Thyroid gland (tissue), 4 donors: ENCODE measurements around the gene LYPD6B. TPM values are rescaled to one million over a fixed set of nuclear protein-coding genes. Genes with fewer than 3 reads are reported as not detected.

Source experiments
- DNase-seq, 2 donors: peaks; one replicate each; pipeline ENCODE4 v3.0.0-alpha.2; 2019
- H3K27ac ChIP-seq, 3 donors: fragments of 200-600 bp; sonication (generic); 1 replicate in 2 of 3; 2 replicates in 1 of 3; pipeline ENCODE4 v1.5.1; 2016 to 2019; ENCODE audit warnings: mild to moderate bottlenecking in 1 of 3, moderate library complexity in 1 of 3
- H3K27me3 ChIP-seq: fragments of 200-600 bp; sonication (generic); one replicate; pipeline ENCODE4 v1.5.1; 2019
- H3K36me3 ChIP-seq, 2 donors: fragments of 200-600 bp; sonication (generic); one replicate each; pipeline ENCODE4 v1.5.1; 2016 to 2019
- H3K4me1 ChIP-seq, 2 donors: fragments of 200-600 bp; sonication (generic); one replicate each; pipeline ENCODE4 v1.5.1; 2017 to 2019
- H3K4me3 ChIP-seq, 3 donors: fragments of 200-600 bp; sonication (generic); replicated peaks in 1 of 3; 1 replicate in 2 of 3; 2 replicates in 1 of 3; pipeline ENCODE4 v1.5.1; 2016; ENCODE audit warnings: mild to moderate bottlenecking in 1 of 3
- H3K9me3 ChIP-seq: fragments of 200-600 bp; sonication (generic); one replicate; pipeline ENCODE4 v1.5.1; 2017
- POLR2A ChIP-seq, 2 donors: fragments of 450-650 bp; IDR thresholded peaks; one replicate each; pipeline ENCODE4 v1.6.1; 2017; ENCODE audit warnings: antibody characterized with exemption in 2 of 2, mild to moderate bottlenecking in 2 of 2, moderate library complexity in 1 of 2
- WGBS, 2 donors: methylation state at CpG; one replicate each; pipeline ENCODE4 v1.1.5; 2017; 5-methylcytosine and 5-hydroxymethylcytosine counted together
- intact Hi-C: fragments of 100-400 bp; cut with DNase I; formaldehyde crosslinking; loops from one replicate; pipeline ENCODE4 v1.15.1; 2023
- total RNA-seq, 4 donors: library from RNA; depleted of rRNA; stranded (reverse); fragments of >200 nt; gene quantifications; one replicate each; pipeline ENCODE4 v1.2.3, GENCODE V29; 2016
- TF ChIP-seq, protein P1 (sequence below), 6 experiments: fragments of 200-600 bp in 3 of 6; fragments of 450-650 bp in 3 of 6; sonication (generic) in 3 of 6; IDR thresholded peaks; one replicate each; pipeline ENCODE4 v1.5.1; 2016 to 2019; ENCODE audit warnings: antibody characterized with exemption in 6 of 6, mild to moderate bottlenecking in 2 of 6, inconsistent platforms in 1 of 6, moderate library complexity in 1 of 6

Gene LYPD6B
- total RNA-seq, 4 donors from 2014 or later: 0.40 TPM; not detected in 3

- 87 to 88% methylated on average over 12 of the region's 12 CpGs for WGBS, 2 donors
- intact Hi-C loops: no loop called here
- H3K4me3 ChIP-seq: no peak overlapping the region
Observed at GRCh38 chr2:149100739-149101699, 62.5 kb downstream of the LYPD6B start.

DNA sequence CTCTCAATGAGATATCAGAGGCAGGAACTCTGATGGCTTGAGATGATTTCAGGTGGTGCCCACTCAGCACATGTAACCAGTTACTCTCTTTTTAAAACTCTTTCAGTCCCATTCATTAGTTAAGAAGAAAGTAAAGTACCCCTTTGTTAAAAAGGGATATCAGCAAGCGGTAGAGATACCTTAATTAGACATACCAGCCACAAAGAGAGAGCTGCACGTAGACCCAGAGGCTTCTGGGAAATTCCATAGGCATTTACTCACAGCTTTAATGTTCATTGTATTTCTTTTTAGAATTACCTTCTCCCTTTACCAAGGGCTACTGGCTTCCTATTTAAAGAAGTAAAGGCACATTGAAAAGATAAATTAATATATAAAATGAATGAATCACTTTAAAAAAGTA, 63.3 kb downstream of the LYPD6B start:
- H3K27me3 ChIP-seq: no peaks in the 10 kb centered on the region
- DNase-seq: no peak
- 86 to 89% methylated on average over 2 of the region's 2 CpGs for WGBS, 2 donors
- H3K4me1 ChIP-seq: no peaks in the 10 kb centered on the region
- H3K27ac ChIP-seq: no peak overlapping the region
- H3K9me3 ChIP-seq: no peaks in the 10 kb centered on the region
- H3K36me3 ChIP-seq: no peaks in the 10 kb centered on the region
- no peak overlapping the region for H3K4me3 ChIP-seq
- TF ChIP-seq POLR2A (IDR thresholded peaks at IDR 0.05): no peak
- TF ChIP-seq, protein P1, sequence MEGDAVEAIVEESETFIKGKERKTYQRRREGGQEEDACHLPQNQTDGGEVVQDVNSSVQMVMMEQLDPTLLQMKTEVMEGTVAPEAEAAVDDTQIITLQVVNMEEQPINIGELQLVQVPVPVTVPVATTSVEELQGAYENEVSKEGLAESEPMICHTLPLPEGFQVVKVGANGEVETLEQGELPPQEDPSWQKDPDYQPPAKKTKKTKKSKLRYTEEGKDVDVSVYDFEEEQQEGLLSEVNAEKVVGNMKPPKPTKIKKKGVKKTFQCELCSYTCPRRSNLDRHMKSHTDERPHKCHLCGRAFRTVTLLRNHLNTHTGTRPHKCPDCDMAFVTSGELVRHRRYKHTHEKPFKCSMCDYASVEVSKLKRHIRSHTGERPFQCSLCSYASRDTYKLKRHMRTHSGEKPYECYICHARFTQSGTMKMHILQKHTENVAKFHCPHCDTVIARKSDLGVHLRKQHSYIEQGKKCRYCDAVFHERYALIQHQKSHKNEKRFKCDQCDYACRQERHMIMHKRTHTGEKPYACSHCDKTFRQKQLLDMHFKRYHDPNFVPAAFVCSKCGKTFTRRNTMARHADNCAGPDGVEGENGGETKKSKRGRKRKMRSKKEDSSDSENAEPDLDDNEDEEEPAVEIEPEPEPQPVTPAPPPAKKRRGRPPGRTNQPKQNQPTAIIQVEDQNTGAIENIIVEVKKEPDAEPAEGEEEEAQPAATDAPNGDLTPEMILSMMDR (IDR thresholded peaks at IDR 0.05): no peak
- intact Hi-C loops: no loop called here

More at GRCh38 chr2:149100739-149101699, 62.5 kb downstream of the LYPD6B start:
- Histone ChIP-seq H3K36me3 (no peaks in the 10 kb centered on the region), H3K9me3 (no peaks in the 10 kb centered on the region), H3K27ac (no peak overlapping the region), H3K27me3 (no peaks in the 10 kb centered on the region), H3K4me1 (no peaks in the 10 kb centered on the region)
- DNase-seq: no peak
- TF ChIP-seq POLR2A (IDR thresholded peaks at IDR 0.05): no peak
- TF ChIP-seq, protein P1 (IDR thresholded peaks at IDR 0.05): no peak

DNA sequence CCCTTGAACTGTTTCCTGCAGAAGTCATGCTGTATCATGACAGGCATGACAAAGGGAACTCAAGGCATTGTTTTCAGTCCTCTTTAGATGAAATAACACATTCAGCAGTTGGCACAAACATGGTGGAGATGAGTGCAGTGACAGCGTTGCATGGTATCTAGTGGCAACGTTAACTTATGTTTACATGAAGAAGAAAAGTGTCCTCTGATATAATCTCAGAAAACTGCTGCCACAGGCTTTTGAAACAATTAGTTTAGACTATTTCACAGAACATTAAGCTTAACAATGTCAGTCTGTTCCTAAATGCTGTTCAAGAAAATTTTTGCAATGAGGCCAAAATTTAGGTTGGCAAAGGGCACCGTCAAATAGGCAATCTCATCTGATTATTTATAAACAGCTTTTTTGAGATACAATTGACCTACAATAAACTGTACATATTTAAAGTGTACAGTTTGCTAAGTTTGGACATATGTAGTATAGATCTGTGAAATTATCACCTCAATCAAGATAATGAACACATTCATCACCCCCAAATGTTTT, 64.7 kb downstream of the LYPD6B start:
- Histone ChIP-seq H3K9me3 (no peaks in the 10 kb centered on the region), H3K4me1 (no peaks in the 10 kb centered on the region), H3K27ac (no peak overlapping the region), H3K27me3 (no peaks in the 10 kb centered on the region), H3K36me3 (no peaks in the 10 kb centered on the region), H3K4me3 (no peak overlapping the region)
- TF ChIP-seq, protein P1 (IDR thresholded peaks at IDR 0.05): no peak
- TF ChIP-seq POLR2A (IDR thresholded peaks at IDR 0.05): no peak
- intact Hi-C loops: no loop called here
- DNase-seq: no peak
- 87 to 89% methylated on average over 3 of the region's 3 CpGs for WGBS, 2 donors

DNA sequence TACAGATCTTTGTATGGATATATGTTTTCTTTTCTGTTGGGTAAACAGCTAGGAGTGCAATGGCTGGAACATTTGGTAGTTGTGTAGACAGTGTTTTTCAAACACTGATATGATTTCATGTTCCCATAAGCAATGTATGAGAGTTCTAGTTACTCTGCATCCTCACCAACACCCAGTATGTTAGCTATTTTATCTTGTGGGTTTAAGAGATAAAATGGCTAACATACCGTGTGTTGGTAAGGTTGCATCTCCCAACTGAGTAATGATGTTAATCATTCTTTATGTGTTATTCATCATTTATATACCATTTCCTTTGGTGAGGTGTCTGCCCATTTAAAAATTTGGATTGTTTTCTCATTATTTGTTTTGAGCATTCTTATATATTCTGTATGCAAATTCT, 65.7 kb downstream of the LYPD6B start:
- Histone ChIP-seq H3K36me3 (no peaks in the 10 kb centered on the region), H3K27ac (no peak overlapping the region), H3K27me3 (no peaks in the 10 kb centered on the region), H3K9me3 (no peaks in the 10 kb centered on the region), H3K4me3 (no peak overlapping the region), H3K4me1 (no peaks in the 10 kb centered on the region)
- no peak for DNase-seq
- TF ChIP-seq, protein P1 (IDR thresholded peaks at IDR 0.05): no peak
- no peak for TF ChIP-seq POLR2A (IDR thresholded peaks at IDR 0.05)
- 41 to 96% methylated on average over 1 of the region's 1 CpG for WGBS, 2 donors
- intact Hi-C loops: no loop called here

- no peak for DNase-seq
- Histone ChIP-seq H3K4me3 (no peak overlapping the region), H3K36me3 (no peaks in the 10 kb centered on the region), H3K27me3 (no peaks in the 10 kb centered on the region), H3K9me3 (no peaks in the 10 kb centered on the region), H3K27ac (no peak overlapping the region), H3K4me1 (no peaks in the 10 kb centered on the region)
- 67 to 79% methylated on average over 1 of the region's 1 CpG for WGBS, 2 donors
- intact Hi-C loops: no loop called here
- TF ChIP-seq POLR2A (IDR thresholded peaks at IDR 0.05): no peak
- TF ChIP-seq, protein P1 (IDR thresholded peaks at IDR 0.05): no peak
Observed at GRCh38 chr2:149112068-149112467, 73.6 kb downstream of the LYPD6B start.
